Measurements from ENCODE around the gene LMOD2.

Gene LMOD2

DNA sequence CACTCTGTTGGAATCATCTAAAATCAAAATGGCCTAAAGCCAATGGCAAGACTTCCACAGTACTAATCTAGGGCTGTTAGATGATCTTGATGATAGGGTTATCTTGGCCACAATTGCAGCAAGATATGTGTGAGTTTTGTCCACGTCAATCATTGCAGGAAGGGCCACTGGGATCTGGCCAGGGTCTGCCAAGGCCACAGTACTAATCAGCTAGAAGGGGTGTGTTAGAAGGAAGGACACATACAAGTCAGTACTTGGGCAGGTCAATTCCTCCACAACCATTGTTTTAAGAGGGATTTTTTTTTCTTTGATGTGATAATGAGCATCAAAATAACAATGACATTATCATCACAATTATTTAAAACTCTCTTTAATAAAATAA lies 1.6 kb downstream of the LMOD2 start:
- no peak for DNase-seq (ENCODE audit: low read depth)
- H3K4me3 ChIP-seq (ENCODE audit: low read length) = no peak overlapping the region

GRCh38 chr7:123658023-123658422 lies 2.4 kb downstream of the LMOD2 start:
- TF ChIP-seq, protein P1, sequence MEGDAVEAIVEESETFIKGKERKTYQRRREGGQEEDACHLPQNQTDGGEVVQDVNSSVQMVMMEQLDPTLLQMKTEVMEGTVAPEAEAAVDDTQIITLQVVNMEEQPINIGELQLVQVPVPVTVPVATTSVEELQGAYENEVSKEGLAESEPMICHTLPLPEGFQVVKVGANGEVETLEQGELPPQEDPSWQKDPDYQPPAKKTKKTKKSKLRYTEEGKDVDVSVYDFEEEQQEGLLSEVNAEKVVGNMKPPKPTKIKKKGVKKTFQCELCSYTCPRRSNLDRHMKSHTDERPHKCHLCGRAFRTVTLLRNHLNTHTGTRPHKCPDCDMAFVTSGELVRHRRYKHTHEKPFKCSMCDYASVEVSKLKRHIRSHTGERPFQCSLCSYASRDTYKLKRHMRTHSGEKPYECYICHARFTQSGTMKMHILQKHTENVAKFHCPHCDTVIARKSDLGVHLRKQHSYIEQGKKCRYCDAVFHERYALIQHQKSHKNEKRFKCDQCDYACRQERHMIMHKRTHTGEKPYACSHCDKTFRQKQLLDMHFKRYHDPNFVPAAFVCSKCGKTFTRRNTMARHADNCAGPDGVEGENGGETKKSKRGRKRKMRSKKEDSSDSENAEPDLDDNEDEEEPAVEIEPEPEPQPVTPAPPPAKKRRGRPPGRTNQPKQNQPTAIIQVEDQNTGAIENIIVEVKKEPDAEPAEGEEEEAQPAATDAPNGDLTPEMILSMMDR (IDR thresholded peaks at IDR 0.05; ENCODE audit: insufficient read depth, low read depth, low read length, missing control alignments) = no peak
- no peak for DNase-seq (ENCODE audit: low read depth)
- H3K4me3 ChIP-seq (ENCODE audit: low read length) = no peak overlapping the region

More for the DNA sequence above, 1.6 kb downstream of the LMOD2 start:
- TF ChIP-seq, protein P1 (IDR thresholded peaks at IDR 0.05; ENCODE audit: insufficient read depth, low read depth, low read length, missing control alignments) = no peak

GRCh38 chr7:123660514-123661354 lies 5.1 kb downstream of the LMOD2 start:
- no peak for DNase-seq (ENCODE audit: low read depth)
- TF ChIP-seq, protein P1 (IDR thresholded peaks at IDR 0.05; ENCODE audit: insufficient read depth, low read depth, low read length, missing control alignments) = no peak
- H3K4me3 ChIP-seq (ENCODE audit: low read length) = no peak overlapping the region

DNA sequence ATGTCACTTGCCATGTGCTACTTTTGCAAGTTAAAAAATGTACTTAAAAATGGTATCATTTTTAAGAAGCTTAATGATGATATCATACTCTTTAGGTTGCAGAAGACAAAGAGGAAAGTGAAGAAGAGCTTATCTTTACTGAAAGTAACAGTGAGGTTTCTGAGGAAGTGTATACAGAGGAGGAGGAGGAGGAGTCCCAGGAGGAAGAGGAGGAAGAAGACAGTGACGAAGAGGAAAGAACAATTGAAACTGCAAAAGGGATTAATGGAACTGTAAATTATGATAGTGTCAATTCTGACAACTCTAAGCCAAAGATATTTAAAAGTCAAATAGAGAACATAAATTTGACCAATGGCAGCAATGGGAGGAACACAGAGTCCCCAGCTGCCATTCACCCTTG lies 6.1 kb downstream of the LMOD2 start:
- no peak for DNase-seq (ENCODE audit: low read depth)
- TF ChIP-seq, protein P1 (IDR thresholded peaks at IDR 0.05; ENCODE audit: insufficient read depth, low read depth, low read length, missing control alignments) = no peak
- no peak overlapping the region for H3K4me3 ChIP-seq (ENCODE audit: low read length)

DNA sequence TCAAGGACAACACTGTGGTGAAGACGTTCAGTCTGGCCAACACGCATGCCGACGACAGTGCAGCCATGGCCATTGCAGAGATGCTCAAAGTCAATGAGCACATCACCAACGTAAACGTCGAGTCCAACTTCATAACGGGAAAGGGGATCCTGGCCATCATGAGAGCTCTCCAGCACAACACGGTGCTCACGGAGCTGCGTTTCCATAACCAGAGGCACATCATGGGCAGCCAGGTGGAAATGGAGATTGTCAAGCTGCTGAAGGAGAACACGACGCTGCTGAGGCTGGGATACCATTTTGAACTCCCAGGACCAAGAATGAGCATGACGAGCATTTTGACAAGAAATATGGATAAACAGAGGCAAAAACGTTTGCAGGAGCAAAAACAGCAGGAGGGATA lies 6.6 kb downstream of the LMOD2 start:
- H3K4me3 ChIP-seq (ENCODE audit: low read length) = no peak overlapping the region
- TF ChIP-seq, protein P1 (IDR thresholded peaks at IDR 0.05; ENCODE audit: insufficient read depth, low read depth, low read length, missing control alignments) = no peak
- DNase-seq (ENCODE audit: low read depth) = no peak

GRCh38 chr7:123662755-123663154 lies 7.1 kb downstream of the LMOD2 start:
- TF ChIP-seq, protein P1 (IDR thresholded peaks at IDR 0.05; ENCODE audit: insufficient read depth, low read depth, low read length, missing control alignments) = no peak
- DNase-seq (ENCODE audit: low read depth) = no peak
- no peak overlapping the region for H3K4me3 ChIP-seq (ENCODE audit: low read length)

DNA sequence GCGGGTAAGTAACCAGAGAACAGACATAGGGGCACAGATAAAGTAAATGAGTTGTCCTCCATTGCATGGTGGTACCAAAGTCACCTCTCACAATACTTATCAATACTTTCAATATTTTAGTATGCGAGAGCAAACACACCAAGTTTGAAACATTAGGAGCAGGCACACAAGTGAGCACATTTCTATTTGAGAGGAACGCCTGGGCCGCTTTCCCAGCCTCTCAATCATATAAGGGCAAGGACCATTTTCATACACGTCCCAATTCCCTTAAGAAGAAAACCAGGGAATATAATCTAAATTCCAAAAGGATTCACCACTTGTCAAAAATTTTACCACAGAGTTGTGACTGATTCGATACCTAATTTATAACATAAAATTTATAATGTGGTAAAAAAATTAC lies 7.5 kb downstream of the LMOD2 start:
- no peak for DNase-seq (ENCODE audit: low read depth)
- TF ChIP-seq, protein P1 (IDR thresholded peaks at IDR 0.05; ENCODE audit: insufficient read depth, low read depth, low read length, missing control alignments) = no peak
- H3K4me3 ChIP-seq (ENCODE audit: low read length) = no peak overlapping the region
